Dendritic cell treated with granulocyte-macrophage colony-stimulating factor and Interleukin-4, amounts not matched to agents 40 ng/mL and 50 ng/mL, for 4 days (primary cell): Measurements from ENCODE around the gene SKI.

Experiments
- H3K27ac Mint-ChIP-seq: one replicate; pipeline ENCODE4 v1.8.0; 2022; ENCODE audit warnings: mild to moderate bottlenecking, mixed read lengths
- H3K27me3 Mint-ChIP-seq: one replicate; pipeline ENCODE4 v1.8.0; 2022; ENCODE audit warnings: mild to moderate bottlenecking, mixed read lengths
- H3K36me3 Mint-ChIP-seq: one replicate; pipeline ENCODE4 v1.8.0; 2022; ENCODE audit warnings: low read depth, mixed read lengths
- H3K4me1 Mint-ChIP-seq: one replicate; pipeline ENCODE4 v1.8.0; 2022; ENCODE audit warnings: low read depth, mixed read lengths
- H3K4me3 Mint-ChIP-seq: one replicate; pipeline ENCODE4 v1.8.0; 2022; ENCODE audit warnings: mild to moderate bottlenecking, moderate library complexity, mixed read lengths
- H3K9me3 Mint-ChIP-seq: one replicate; pipeline ENCODE4 v1.8.0; 2022; ENCODE audit warnings: mixed read lengths
- intact Hi-C: fragments of 100-400 bp; cut with micrococcal nuclease; formaldehyde crosslinking; loops from one replicate; pipeline ENCODE4 v1.15.0; 2022

The SKI gene

DNA sequence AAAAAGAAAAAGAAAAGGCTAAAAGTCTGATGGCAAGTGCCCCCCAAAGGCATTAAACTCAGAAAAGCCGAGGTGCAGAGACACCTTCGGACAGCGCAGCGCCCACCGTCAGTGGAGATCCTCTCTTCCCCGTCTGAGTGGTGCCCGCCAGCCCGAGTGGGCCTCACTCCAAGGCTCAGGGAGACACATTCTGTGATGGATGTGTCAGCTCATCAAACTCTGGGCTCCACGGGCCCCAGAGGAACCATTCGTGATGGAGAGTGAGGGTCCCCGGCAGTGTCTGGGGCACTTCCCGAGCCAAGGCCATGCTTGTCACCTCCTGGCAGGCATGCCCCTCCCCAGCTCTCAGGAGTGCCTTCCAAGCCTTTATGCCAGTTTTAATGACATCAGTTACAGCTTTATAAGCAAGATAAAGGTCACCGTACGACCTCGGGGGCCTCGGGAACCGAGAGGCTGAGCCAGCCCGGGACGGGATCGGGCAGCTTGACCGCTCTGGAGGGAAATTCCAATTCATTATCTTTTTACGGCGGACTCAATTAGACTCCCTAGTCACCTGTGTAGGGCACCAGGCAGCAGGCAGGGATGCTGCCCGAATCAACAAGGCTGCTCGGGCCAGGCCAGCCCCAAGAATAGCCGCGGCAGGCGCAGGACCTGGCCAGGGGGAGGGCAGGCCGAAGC is 113.7 kb downstream of the SKI start:
- Mint-ChIP-seq H3K4me1 (peaks cover 5% of the 10 kb centered on the region), H3K9me3 (no peaks in the 10 kb centered on the region), H3K36me3 (no peaks in the 10 kb centered on the region), H3K4me3 (no peak overlapping the region), H3K27ac (no peak overlapping the region), H3K27me3 (peaks cover 25% of the 10 kb centered on the region)
- intact Hi-C loops, result no loop called here

DNA sequence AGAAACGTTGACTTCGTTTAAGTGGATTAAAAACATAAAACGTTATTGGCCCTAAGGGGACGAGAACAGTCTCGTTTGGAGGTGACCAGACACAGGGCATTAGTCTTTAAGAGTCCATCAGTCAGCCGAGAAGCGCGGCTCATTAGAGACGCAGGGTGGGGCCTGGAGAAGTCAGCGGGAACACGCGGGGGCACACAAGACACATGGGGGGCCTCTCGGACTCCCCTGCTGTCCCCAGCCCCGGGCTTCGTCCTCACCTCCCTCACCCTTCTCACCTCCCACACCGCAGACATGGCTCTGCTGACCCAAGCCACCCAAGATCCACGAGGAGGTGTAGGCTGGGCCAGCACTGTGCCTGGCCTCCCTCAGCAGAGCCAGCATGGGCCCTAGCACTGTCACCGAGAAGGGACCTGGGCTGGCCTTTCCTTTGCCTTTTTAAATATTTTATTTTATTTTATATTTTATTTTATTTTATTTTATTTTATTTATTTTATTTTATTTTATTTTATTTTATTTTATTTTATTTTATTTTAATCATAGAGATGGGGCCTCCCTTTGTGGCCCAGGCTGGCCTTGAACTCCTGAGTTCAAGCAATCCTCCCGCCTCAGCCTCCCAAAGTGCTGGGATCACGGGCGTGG is 114.4 kb downstream of the SKI start:
- intact Hi-C loops, result no loop called here
- Mint-ChIP-seq H3K36me3 (no peaks in the 10 kb centered on the region), H3K27me3 (peaks cover 23% of the 10 kb centered on the region), H3K27ac (no peak overlapping the region), H3K4me3 (no peak overlapping the region), H3K4me1 (peaks cover 5% of the 10 kb centered on the region), H3K9me3 (no peaks in the 10 kb centered on the region)

GRCh38 chr1:2343023-2343935 is 115.2 kb downstream of the SKI start:
- intact Hi-C loops, result no loop called here
- peaks cover 5% of the 10 kb centered on the region for H3K4me1 Mint-ChIP-seq

GRCh38 chr1:2344121-2344681 is 116.1 kb downstream of the SKI start:
- no peaks in the 10 kb centered on the region for H3K9me3 Mint-ChIP-seq
- peaks cover 10% of the 10 kb centered on the region for H3K27me3 Mint-ChIP-seq
- H3K27ac Mint-ChIP-seq, result no peak overlapping the region
- no peak overlapping the region for H3K4me3 Mint-ChIP-seq
- intact Hi-C loops, result no loop called here
- peaks cover 5% of the 10 kb centered on the region for H3K4me1 Mint-ChIP-seq
- H3K36me3 Mint-ChIP-seq, result no peaks in the 10 kb centered on the region

More at GRCh38 chr1:2343023-2343935, 115.2 kb downstream of the SKI start:
- Mint-ChIP-seq H3K27ac (no peak overlapping the region), H3K4me3 (no peak overlapping the region), H3K9me3 (no peaks in the 10 kb centered on the region), H3K27me3 (peaks cover 19% of the 10 kb centered on the region), H3K36me3 (no peaks in the 10 kb centered on the region)

DNA sequence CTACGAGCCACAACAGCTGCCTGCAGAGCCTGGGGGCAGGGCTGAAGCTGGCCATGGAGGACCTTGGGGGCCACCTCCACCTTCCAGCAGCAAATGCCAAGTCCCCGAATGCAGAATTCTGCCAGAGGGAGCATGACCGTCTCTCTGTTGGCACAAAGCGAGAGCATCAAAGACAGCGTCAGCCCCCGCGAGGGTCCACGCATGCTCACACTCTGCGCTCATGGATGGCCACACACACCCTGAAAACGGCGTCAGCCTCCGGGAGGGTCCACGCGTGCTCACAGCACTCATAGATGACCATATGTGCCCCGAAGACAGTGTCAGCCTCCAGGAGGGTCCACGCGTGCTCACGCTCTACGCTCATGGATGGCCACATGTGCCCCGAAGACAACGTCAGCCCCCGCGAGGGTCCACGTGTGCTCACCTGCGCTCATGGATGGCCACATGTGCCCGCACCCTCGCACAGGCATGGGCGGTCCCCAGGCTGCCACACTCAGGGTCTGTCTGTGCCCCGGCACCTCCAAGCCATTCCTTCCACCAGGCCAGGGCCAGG is 116.7 kb downstream of the SKI start:
- Mint-ChIP-seq H3K27me3 (peaks cover 6% of the 10 kb centered on the region), H3K9me3 (no peaks in the 10 kb centered on the region), H3K27ac (no peak overlapping the region), H3K4me1 (peaks cover 5% of the 10 kb centered on the region), H3K4me3 (no peak overlapping the region), H3K36me3 (no peaks in the 10 kb centered on the region)
- intact Hi-C loops, result no loop called here

GRCh38 chr1:2345297-2346075 is 117.4 kb downstream of the SKI start:
- H3K36me3 Mint-ChIP-seq, result no peaks in the 10 kb centered on the region
- no peaks in the 10 kb centered on the region for H3K4me1 Mint-ChIP-seq
- H3K27me3 Mint-ChIP-seq, result peaks cover 4% of the 10 kb centered on the region
- H3K9me3 Mint-ChIP-seq, result no peaks in the 10 kb centered on the region
- no peak overlapping the region for H3K4me3 Mint-ChIP-seq
- H3K27ac Mint-ChIP-seq, result no peak overlapping the region
- intact Hi-C loops, result no loop called here

GRCh38 chr1:2346691-2347408 is 118.7 kb downstream of the SKI start:
- intact Hi-C loops, result no loop called here
- H3K9me3 Mint-ChIP-seq, result no peaks in the 10 kb centered on the region
- no peak overlapping the region for H3K27ac Mint-ChIP-seq
- H3K4me3 Mint-ChIP-seq, result no peak overlapping the region
- H3K36me3 Mint-ChIP-seq, result no peaks in the 10 kb centered on the region
- no peaks in the 10 kb centered on the region for H3K4me1 Mint-ChIP-seq
- peaks cover 4% of the 10 kb centered on the region for H3K27me3 Mint-ChIP-seq

DNA sequence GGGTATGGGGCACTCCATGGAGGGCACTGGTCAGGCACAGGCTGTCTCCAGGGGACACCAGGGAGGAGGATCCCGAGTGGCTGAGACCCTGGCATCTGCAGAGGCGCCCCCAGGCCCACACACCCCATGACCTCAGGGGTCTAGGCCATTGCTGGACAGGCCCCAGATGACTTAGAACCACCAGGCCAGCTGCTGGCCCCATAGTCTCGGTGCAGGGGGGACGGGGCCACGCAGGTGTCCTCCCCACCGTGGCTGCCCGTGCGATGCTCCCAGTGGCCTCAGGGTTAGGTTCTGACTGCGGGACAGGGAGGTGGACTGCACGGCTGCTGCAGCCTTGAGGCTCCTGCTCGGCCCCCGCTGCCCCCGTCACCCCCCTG is 119.3 kb downstream of the SKI start:
- H3K27ac Mint-ChIP-seq, result no peak overlapping the region
- no peaks in the 10 kb centered on the region for H3K9me3 Mint-ChIP-seq
- peaks cover 6% of the 10 kb centered on the region for H3K27me3 Mint-ChIP-seq
- intact Hi-C loops, result no loop called here
- H3K4me3 Mint-ChIP-seq, result no peak overlapping the region
- H3K36me3 Mint-ChIP-seq, result no peaks in the 10 kb centered on the region
- no peaks in the 10 kb centered on the region for H3K4me1 Mint-ChIP-seq

DNA sequence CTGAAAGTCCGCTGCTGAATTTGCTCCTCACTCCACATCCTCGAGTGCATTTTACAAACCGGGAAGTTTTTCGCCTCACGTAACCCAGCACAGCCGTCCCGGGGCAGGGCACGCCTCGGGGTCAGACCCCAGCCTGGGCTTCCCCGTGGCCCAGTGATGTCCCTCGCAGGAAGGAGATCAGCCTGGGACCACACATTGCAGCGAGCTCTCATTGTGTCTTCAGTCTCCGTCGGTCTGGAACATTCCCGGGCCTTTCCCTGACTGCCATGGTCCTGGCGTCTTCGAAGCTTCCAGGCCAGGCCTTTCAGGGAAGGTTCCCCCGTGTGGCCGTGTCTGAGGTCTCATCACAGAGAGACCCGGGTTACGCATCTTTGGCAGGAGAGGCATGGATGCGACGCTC is 119.8 kb downstream of the SKI start:
- no peaks in the 10 kb centered on the region for H3K36me3 Mint-ChIP-seq
- no peak overlapping the region for H3K27ac Mint-ChIP-seq
- no peak overlapping the region for H3K4me3 Mint-ChIP-seq
- H3K4me1 Mint-ChIP-seq, result no peaks in the 10 kb centered on the region
- peaks cover 8% of the 10 kb centered on the region for H3K27me3 Mint-ChIP-seq
- no peaks in the 10 kb centered on the region for H3K9me3 Mint-ChIP-seq
- intact Hi-C loops, result no loop called here

DNA sequence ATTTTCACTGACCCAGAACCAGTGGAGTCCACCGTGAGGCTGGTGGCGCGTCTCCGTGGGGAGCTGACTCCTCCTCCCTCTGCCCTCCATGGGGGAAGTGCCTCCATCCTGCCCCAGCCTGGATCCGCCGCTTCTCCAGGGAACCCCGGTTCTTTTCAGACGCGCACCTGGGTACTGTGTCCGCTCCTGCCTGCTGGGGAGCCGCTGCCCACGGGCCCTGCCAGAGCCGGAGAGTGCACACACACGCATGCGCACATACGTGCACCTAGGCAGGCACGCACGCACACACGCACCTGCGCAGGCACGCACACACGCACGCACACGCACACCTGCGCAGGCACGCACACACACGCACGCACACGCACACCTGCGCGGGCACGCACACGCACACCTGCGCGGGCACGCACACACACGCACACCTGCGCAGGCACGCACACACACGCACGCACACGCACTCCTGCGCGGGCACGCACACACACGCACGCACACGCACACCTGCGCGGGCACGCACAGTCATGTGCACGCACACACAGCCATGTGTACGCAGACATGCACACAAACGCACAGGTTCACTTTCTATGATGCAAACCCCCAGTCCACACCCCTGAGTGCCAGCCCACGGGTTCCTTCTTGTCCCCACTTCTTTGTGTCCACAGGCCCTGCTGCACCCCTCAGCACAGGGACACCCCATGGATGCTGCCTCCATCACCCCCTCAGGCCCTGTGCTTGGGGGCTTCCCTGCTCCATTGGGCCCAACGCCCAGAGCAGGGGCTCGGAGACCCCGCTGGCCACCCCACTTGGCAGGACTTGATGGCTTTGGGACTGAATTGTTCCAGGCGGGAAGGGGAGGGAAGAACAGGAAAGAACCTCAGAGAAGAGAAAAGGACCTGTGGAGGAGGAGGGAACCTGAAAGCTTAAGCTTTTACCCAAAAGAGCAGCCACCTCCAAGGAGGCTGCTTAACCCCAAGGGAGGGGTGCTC is 120.5 kb downstream of the SKI start:
- intact Hi-C loops, result no loop called here

GRCh38 chr1:2349806-2350205 is 121.7 kb downstream of the SKI start:
- Mint-ChIP-seq H3K27ac (no peak overlapping the region), H3K4me1 (no peaks in the 10 kb centered on the region), H3K4me3 (no peak overlapping the region), H3K36me3 (no peaks in the 10 kb centered on the region), H3K9me3 (no peaks in the 10 kb centered on the region), H3K27me3 (peaks cover 8% of the 10 kb centered on the region)
- intact Hi-C loops, result no loop called here

More for the DNA sequence above, 120.5 kb downstream of the SKI start:
- H3K27me3 Mint-ChIP-seq, result peaks cover 8% of the 10 kb centered on the region
- no peak overlapping the region for H3K27ac Mint-ChIP-seq
- H3K36me3 Mint-ChIP-seq, result no peaks in the 10 kb centered on the region
- no peaks in the 10 kb centered on the region for H3K4me1 Mint-ChIP-seq
- H3K9me3 Mint-ChIP-seq, result no peaks in the 10 kb centered on the region
- no peak overlapping the region for H3K4me3 Mint-ChIP-seq

GRCh38 chr1:2350501-2350900 is 122.4 kb downstream of the SKI start:
- no peak overlapping the region for H3K27ac Mint-ChIP-seq
- no peaks in the 10 kb centered on the region for H3K36me3 Mint-ChIP-seq
- intact Hi-C loops, result no loop called here
- H3K27me3 Mint-ChIP-seq, result peaks cover 8% of the 10 kb centered on the region
- H3K4me3 Mint-ChIP-seq, result no peak overlapping the region
- no peaks in the 10 kb centered on the region for H3K4me1 Mint-ChIP-seq
- H3K9me3 Mint-ChIP-seq, result no peaks in the 10 kb centered on the region
